ENCODE measurements around the gene PTPRA. TPM values are rescaled to one million over a fixed set of nuclear protein-coding genes. Genes with fewer than 3 reads are reported as not detected.
"Not testable (repeated sequence)": the region's sequence is repeated elsewhere in the genome, so short reads cannot be mapped to it uniquely, and the experiment has no call there.

The PTPRA gene
- polyA plus RNA-seq, 4 donors = 89.8 to 113 (median 95.5) TPM

DNA sequence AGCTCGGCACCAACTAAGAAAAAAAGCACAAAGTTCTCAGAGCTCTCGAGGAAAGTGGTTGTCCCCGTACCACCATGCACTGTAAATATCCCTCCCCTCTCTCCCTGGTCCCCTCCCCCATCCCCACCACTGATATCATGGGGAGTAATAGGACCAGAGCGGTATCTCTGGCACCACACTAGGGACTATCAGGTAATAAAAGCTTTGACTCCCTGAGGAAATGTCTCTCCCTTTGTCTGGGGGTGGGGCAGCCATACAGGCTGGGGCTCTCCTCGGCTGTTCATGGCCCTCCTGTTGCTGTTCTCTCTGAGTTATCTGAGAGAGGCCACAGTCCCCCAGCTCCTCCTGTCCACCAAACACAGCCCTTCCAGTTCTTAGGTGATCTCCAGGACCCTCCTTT, 165.2 kb downstream of the PTPRA start:
- DNase-seq (ENCODE audit: low read depth in 4 of 4, low spot score in 2 of 4) = no peak

GRCh38 chr20:3039426-3039825, 166.1 kb downstream of the PTPRA start:
- no peak for DNase-seq (ENCODE audit: low read depth in 4 of 4, low spot score in 2 of 4)

- no peak for DNase-seq (ENCODE audit: low read depth in 4 of 4, low spot score in 2 of 4)
Measured at GRCh38 chr20:3040086-3040485, 166.8 kb downstream of the PTPRA start.

GRCh38 chr20:3041854-3042409, 168.7 kb downstream of the PTPRA start:
- DNase-seq (ENCODE audit: low read depth in 4 of 4, low spot score in 2 of 4) = peak in 3 of 4 donors; percentile 18 to 50 (median 35)

DNA sequence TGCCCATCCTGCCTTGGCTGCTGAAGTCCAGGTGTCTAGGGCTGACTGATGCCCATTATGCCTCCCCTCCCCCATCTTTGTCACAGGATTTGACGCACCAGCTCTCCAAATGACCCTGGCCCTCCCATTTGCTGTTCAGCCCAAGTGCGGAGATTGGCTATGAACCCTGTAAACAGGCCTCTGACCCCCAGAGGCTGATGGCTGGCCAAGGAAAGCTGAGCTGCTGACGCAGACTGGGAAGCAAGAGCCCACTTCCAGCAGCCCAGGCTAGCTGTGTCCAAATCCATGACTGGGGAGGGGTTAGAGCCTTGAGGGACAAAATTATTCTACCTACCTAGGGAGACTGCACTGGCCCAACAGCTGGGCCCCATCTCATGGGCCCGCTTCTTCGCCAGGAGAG, 169.3 kb downstream of the PTPRA start:
- DNase-seq (ENCODE audit: low read depth in 4 of 4, low spot score in 2 of 4) = peak in 2 of 4 donors; percentile 1 to 18

GRCh38 chr20:3043322-3043721, 170.0 kb downstream of the PTPRA start, which contains the start of gene GNRH2:
Gene GNRH2, plus strand, starts transcription at chr20:3043622. Its CDS starts 793 bp downstream, at chr20:3044415.
- DNase-seq (ENCODE audit: low read depth in 4 of 4, low spot score in 2 of 4) = no peak

DNA sequence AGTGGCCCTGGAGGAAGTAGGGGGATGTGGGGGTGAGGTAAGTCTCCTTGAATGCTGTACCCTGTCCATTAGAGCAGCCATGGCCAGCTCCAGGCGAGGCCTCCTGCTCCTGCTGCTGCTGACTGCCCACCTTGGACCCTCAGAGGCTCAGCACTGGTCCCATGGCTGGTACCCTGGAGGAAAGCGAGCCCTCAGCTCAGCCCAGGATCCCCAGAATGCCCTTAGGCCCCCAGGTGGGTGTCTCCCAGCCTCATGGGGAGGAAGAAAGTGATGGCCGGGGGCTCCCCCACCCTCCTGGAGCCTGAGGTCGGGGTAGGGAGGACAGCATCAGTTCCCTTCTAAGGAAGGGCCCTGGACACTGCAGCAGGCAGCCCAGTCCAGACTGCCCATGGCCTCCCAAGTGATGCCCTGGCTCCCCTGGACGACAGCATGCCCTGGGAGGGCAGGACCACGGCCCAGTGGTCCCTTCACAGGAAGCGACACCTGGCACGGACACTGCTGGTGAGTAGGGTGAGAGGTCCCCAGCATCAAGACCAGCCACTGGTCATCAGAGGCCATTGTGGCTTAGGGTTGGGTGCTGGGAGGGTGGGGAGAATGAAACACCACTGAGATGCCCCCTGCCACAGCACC, 171.2 kb downstream of the PTPRA start:
- no peak for DNase-seq (ENCODE audit: low read depth in 4 of 4, low spot score in 2 of 4)

- DNase-seq (ENCODE audit: low read depth in 4 of 4, low spot score in 2 of 4) = no peak
Measured at GRCh38 chr20:3045042-3045815, 171.9 kb downstream of the PTPRA start.

DNA sequence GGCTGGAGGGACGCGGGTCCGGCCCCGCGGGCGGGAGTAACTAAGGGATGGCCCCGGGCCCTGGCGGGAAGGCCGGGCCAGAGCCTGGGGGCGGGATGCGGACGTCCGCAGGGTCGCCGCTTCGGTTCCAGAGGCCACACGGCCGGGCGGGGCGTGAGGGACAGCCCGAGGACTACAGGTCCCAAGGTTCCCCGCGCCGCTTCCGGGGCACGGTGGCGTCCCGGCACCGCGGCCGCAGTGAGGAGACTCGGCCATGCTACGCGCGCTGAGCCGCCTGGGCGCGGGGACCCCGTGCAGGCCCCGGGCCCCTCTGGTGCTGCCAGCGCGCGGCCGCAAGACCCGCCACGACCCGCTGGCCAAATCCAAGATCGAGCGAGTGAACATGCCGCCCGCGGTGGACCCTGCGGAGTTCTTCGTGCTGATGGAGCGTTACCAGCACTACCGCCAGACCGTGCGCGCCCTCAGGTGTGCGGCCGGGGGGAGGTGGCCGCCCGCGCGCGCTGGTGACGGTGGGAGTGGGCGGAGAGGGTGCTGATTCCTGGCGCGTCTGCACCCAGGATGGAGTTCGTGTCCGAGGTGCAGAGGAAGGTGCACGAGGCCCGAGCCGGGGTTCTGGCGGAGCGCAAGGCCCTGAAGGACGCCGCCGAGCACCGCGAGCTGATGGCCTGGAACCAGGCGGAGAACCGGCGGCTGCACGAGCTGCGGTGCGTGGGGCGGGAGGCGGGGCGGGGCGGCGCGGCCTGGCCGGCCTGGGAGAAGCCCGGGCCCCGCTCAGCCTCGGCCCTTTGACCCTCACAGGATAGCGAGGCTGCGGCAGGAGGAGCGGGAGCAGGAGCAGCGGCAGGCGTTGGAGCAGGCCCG, 172.8 kb downstream of the PTPRA start, which contains the start of gene MRPS26:
Gene MRPS26, plus strand, starts transcription at position 237 of the 861 bp plus-strand sequence. Its CDS starts 17 bp downstream, at position 254.
- peak; percentile 76 to 85 (median 80) for DNase-seq (ENCODE audit: low read depth in 4 of 4, low spot score in 2 of 4)

- DNase-seq (ENCODE audit: low read depth in 4 of 4, low spot score in 2 of 4) = peak in 1 of 4 donors; percentile 6
Measured at GRCh38 chr20:3046677-3047462, 173.6 kb downstream of the PTPRA start.

DNA sequence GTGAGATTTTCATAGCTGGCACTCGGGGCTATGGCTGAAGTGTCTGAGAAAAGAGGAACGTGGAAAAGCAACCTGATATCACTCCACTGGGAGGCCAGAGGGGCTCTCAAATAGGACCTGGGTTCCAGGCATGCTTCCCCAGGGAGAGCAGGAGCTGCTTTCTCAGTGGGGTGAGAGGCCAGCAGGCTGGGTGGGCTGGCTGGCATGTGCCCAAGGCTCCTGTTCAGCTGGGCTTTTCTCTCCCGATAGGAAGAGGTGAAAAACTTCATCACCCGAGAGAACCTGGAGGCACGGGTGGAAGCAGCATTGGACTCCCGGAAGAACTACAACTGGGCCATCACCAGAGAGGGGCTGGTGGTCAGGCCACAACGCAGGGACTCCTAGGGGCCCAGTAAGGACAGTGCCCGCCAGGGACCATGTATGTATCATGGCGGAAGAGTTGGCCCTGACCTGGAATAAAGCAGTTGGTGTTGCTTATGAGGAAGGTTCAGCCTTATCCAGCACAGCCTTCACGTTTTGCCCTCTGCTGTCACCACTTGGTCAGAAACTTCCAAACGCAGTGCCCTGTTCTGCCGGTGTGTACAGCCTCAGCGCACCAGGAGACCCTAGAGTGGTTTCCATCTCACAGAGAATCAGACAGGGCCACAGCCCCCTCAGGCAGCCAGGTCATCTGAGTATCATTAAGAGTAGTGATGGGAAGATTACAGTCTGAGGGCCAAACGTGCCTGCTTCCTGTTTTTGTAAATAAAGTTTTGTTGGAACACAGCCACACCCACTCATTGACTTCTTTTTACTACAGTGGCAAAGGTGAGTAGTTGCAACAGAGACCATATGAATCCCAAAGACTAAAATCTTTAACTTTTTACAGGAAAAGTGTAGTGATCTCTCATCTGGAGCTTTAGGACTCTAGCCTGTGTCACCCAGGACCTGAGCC, 174.5 kb downstream of the PTPRA start:
- no peak for DNase-seq (ENCODE audit: low read depth in 4 of 4, low spot score in 2 of 4)

GRCh38 chr20:3051385-3052019, 178.2 kb downstream of the PTPRA start:
- DNase-seq (ENCODE audit: low read depth in 4 of 4, low spot score in 2 of 4) = no peak

DNA sequence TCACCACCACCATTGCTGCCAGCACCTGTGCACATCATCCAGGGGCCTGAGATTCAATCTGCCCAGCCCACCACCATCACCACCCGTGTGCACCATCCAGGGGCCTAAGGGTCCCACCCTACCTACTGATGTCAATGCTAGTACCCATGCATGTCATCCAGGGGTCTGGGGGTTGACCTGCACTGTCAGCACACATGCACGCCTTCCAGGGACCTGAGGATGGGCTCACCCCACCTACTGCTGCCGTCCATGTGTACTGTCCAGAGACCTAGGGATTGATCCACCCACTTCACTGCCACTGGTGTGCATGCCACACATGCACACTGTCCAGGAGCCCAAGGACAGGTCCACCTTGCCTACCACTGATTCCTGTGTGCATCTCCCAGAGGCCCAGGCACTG, 186.2 kb downstream of the PTPRA start:
- DNase-seq (ENCODE audit: low read depth in 4 of 4, low spot score in 2 of 4) = no peak

- DNase-seq (ENCODE audit: low read depth in 4 of 4, low spot score in 2 of 4) = not testable (repeated sequence)
Measured at GRCh38 chr20:3064119-3064518, 190.8 kb downstream of the PTPRA start.

DNA sequence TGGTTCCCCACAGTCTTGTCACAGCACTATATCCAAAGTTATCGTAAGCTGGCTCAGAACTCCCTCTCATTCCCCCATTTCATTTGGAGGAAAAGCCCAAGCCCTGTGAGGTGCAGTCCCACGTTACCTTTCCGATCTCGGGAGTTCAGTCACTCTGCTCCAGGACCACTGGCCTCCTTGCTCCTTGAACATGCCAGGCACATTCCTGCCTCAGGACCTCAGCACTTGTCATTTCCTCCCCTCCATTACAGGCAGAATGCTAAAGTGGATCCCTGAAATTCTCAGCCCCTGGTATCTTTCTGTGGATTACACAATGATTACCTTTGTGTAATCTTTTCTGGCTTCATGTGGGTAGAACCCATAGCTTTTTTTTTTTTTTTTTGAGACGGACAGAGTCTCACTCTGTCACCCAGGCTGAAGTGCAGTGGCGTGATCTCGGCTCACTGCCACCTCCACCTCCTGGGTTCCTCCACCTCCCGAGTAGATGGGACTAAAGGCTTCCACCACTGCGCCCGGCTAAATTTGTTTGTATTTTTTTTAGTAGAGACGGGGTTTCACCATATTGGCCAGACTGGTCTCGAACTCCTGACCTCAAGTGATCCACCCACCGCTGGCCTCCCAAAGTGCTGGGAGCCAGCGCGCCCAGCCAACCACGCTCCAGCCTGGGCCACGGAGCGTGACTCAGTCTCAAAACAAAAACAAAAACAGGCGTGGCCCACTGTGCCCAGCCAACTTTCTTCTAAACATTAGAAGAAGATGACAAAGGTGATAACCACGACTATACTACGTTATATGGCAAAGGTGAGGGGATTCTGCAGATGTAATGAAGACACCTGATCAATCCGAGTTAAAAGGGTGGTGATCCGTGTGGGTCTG, 194.1 kb downstream of the PTPRA start:
- DNase-seq (ENCODE audit: low read depth in 4 of 4, low spot score in 2 of 4) = no peak

DNA sequence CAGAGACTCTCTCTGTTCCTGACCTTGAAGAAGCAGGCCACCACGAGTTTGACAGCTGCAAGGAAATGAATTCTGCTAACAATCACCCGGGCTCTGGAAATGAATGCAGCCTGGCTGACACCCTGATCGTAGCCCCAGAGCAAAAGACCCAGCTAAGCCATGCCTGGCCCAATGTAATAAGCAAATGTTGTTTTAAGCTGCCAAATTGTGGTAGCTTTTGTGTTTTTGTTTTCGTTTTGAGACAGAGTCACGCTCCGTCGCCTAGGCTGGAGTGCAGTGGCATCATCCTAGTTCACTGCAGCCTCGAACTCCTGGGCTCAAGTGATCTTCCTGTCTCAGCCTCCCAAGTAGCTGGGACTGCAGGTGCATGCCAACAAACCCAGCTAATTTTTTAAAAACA, 194.8 kb downstream of the PTPRA start:
- no peak for DNase-seq (ENCODE audit: low read depth in 4 of 4, low spot score in 2 of 4)
